ENCODE data around the gene CAND2. TPM values are rescaled to one million over a fixed set of nuclear protein-coding genes. Genes with fewer than 3 reads are reported as not detected.

The CAND2 gene
- total RNA-seq, 1 donor: 3.0 TPM

GRCh38 chr3:12882336-12883310 is 86.1 kb downstream of the CAND2 start:
- no peak for DNase-seq (ENCODE audit: low read depth in 2 of 3, low spot score in 2 of 3)

DNA sequence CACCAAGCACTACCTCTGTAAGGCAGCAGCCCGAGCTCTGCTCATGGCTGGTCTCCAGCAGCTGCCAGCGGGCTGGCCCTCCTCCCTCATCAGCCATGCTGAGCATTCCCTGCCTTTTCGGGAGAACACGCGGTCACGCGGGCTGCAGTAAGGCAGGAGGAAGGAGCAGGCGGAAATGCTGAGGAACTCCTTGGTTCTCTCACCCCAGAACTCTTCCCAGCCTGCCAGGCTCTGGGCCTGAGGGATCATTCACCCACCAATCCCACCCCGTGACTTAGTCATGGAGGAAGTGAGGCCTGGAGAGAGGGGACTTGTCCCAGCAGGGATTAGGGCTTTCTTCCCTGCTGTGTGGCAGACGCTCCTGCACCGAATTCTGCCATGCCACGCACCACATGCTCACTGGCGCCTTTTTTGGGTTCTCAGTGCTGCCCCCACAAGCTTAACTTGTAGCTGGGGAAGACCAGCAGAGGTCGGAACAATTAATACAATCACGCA is 87.8 kb downstream of the CAND2 start:
- DNase-seq (ENCODE audit: low read depth in 2 of 3, low spot score in 2 of 3): no peak

Small RNA genes within 50 kb of the gene (small RNA-seq; reads per million reads assigned to genes)
- not detected for gene AC034198.1

Other genes starting within 250 kb of the CAND2 start
- 38.8 TPM for gene MKRN2, start 239.6 kb upstream of the CAND2 start, total RNA-seq
- gene RAF1, start 132.6 kb upstream of the CAND2 start, total RNA-seq: 97.8 TPM
- 0.27 TPM for gene TMEM40, start 37.4 kb upstream of the CAND2 start, total RNA-seq
- 1,419 TPM for gene RPL32, start 44.9 kb downstream of the CAND2 start, total RNA-seq

Measured in hematopoietic multipotent progenitor cell (in vitro differentiated cells).